ENCODE measurements around the gene PGA5.
"Not testable (repeated sequence)": the region's sequence is repeated elsewhere in the genome, so short reads cannot be mapped to it uniquely, and the experiment has no call there.

PGA5 gene

DNA sequence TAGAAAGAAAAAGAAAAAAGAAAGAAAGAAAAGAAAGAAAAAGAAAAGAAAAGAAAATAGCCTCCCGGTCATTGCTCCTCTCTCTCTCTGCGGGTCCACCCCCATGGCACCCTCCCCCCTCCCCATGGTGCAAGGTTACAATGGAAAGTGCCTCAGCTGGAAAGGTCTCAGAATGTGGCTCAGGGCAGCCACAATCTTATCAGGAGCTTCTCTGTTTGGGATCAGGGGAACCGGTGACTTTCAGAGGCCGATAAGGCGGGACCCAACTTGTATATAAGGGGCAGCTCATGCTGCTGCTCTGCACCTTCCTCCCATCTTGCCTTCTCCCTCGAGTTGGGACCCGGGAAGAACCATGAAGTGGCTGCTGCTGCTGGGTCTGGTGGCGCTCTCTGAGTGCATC lies at the start of gene PGA5:
PGA5 (plus strand) TSS at position 301 of the 400 bp plus-strand sequence; CDS start at position 353, 52 bp downstream.
- DNase-seq (ENCODE audit: low read depth): not testable (repeated sequence)

DNA sequence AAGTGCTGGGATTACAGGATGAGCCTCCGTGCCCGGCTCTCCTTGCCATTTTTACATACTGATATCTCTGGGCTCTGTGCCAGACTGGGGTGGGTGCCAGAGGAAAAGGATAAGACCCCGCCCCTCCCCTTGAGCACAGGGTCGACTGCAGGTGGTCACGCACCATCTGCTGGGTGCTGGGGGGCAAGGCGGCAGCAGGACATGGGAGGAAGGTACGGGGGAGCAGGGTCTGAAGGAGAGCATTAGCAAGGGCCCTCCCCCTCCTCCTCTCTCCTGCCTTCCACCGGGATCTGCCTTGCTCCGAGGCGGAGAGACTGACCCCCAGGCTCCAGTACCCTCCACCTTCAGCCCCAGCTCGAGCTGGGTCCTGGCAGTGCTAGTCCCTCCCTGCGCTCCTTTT lies 47.4 kb upstream of the PGA5 start:
- DNase-seq (ENCODE audit: low read depth): no peak

- DNase-seq (ENCODE audit: low read depth): no peak
Measured at GRCh38 chr11:61194169-61194671, 46.8 kb upstream of the PGA5 start.

GRCh38 chr11:61194981-61195695 lies 45.8 kb upstream of the PGA5 start:
- DNase-seq (ENCODE audit: low read depth): no peak

- DNase-seq (ENCODE audit: low read depth): no peak
Measured at GRCh38 chr11:61195719-61196118, 45.3 kb upstream of the PGA5 start.

DNA sequence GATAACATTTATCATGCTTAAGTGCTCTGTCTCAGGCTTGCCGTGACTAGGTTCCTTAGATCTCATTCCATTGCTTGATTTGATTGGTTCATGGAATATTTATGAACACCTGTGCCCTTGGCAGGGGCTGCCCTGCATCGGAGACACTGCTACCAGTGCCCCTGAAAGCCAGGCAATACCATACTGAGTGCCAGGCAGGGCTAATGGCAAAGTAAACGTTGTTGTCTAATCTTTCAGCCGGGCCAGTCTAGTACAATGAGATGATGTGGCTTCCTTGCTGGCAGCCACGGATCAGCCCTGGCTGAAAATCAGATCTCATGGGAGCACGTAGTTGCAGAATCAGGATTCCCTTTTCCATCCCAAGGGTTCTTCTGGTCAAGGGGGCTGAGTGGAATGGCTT lies 42.6 kb upstream of the PGA5 start:
- DNase-seq (ENCODE audit: low read depth): no peak

DNA sequence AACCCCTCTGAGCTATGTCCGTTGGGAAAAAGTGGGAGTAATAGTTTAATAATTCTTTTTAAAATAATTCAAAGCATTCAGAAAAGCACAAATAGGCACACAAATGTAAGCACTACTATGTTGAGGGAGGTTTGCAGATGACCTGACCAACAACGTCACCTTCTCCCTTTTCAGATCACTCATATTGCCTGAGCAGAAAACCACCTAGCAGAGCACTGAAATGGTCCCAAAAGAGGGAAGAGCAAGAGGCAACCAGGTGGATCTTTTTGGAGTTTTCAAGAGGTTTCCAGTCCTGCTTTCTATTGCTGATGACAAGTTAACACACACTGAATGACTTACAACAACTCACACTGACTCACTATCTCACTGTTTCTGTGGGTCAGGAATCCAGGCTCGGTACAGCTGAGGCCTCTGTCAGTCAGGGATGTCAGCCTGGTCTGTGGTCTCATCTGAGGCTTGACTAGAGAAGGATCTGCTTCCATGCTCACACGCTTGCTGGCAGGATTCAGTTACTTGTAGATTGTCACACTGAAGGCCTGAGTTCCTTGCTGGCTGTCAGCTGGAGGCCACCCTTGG lies 41.9 kb upstream of the PGA5 start:
- DNase-seq (ENCODE audit: low read depth): no peak

- DNase-seq (ENCODE audit: low read depth): no peak
Measured at GRCh38 chr11:61201476-61201875, 39.5 kb upstream of the PGA5 start.

- DNase-seq (ENCODE audit: low read depth): not testable (repeated sequence)
Measured at GRCh38 chr11:61202950-61203746, 37.8 kb upstream of the PGA5 start, which contains the start of gene PGA3. TSS of gene PGA3 (plus strand) at chr11:61203515. CDS start at chr11:61203565, 50 bp downstream.

DNA sequence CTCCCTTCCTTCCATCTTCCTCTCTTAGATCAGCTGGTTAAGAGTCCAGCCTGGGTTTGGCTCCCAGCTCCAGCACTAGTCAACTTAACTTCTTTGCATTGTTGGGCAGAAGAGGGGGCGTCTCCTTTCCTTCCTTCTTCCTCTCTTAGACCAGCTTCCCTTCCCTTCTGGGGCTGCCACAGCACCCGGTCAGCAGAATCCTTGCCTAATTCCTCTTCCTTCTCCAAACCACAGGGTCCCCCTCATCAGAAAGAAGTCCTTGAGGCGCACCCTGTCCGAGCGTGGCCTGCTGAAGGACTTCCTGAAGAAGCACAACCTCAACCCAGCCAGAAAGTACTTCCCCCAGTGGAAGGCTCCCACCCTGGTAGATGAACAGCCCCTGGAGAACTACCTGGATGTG lies 37.1 kb upstream of the PGA5 start:
- DNase-seq (ENCODE audit: low read depth): not testable (repeated sequence)

DNA sequence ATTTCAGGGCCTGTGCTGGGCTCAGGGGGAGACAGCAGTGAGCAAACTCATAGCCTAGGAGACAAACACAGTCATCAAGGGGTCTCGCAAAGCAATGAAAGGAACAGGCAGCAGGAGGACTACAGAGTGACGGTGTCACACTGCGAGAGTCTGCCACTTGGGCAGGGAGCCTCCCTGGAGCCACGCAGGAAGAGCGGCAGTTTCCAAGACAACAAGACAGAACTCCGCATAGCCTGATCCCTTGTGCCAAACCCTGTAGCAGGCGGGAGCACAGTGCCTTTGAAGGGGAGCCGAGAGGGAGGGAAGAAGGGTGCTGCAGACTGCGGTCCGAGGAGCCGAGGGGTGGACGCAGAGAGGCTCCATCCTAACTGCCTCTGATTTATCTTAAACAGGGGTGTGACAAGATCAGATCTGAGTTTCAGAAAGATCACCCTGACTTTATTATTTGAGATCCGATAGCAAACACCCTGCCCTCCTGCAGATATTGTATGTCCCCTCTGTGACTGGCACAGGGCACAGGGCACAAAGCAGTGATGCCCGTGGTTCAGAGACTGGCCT lies 36.4 kb upstream of the PGA5 start:
- not testable (repeated sequence) for DNase-seq (ENCODE audit: low read depth)

GRCh38 chr11:61207636-61208310 lies 33.2 kb upstream of the PGA5 start:
- DNase-seq (ENCODE audit: low read depth): not testable (repeated sequence)

DNA sequence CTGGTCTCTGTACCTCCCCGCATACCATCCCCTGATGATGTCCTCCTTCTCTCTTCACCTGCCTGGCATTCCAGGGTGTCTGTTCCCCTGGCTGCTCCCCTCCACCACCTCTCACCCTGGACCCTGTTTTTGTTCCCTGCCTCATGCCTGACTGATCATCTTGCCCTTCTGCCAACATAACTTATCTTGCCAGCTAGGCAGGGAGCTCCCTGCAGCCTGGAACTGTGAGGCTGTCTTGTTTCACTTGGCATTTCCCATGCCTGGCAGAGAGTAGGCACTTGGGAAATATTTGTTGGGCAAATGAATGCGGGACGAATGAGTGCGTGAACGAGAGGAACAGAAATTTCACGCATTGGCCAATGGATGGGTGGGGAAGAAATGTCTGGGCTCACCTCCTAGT lies 30.3 kb upstream of the PGA5 start:
- DNase-seq (ENCODE audit: low read depth): not testable (repeated sequence)

- not testable (repeated sequence) for DNase-seq (ENCODE audit: low read depth)
Measured at GRCh38 chr11:61211327-61211952, 29.5 kb upstream of the PGA5 start.

DNA sequence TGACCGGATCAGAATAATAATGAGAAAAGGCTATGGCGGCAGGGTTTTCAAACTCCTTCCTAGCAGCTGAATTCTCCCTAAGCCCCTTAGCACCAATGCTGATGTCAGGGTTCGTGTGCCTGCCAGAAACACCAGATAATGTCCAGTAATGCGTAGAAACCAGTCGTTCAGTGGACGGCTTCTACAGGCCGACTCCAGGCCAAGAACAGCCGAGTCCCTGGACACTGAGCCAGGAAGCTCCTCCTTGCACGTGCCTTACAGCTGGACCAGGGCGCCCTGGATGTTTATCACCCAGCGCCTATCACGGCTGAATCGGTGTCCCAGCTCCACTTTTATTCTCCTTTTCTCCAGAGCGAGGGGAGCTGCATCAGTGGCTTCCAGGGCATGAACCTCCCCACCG lies 28.8 kb upstream of the PGA5 start:
- DNase-seq (ENCODE audit: low read depth): not testable (repeated sequence)

DNA sequence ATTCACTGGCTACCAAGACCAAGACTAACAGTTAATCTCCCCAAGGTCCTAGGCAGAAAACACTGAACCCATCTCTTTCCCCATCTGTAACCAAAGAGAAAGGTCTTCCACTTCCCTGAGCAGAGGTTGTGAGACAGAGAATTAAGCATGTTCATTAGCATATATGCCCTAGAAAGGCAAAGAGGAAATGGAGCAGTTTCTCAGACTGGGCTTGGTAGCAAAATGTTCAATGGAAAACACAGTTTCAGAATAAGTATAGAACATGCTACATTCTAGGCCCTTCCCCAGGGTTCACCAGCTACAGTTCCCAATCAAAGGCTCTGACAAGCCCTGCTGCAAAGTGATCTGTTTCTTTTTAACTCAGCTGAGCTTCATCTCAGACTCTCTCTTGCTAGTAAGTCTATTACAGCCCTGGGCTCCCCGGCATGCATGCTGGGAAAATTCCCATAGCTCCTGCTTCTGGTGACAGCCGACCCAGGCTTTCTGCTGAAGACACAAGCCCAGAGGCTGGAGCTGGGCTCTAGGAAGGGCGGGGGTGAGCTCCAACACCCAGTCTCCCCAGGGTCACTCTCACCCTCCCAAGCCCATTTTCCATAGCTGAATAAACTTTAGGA lies 27.2 kb upstream of the PGA5 start:
- DNase-seq (ENCODE audit: low read depth): not testable (repeated sequence)

- DNase-seq (ENCODE audit: low read depth): not testable (repeated sequence)
Measured at GRCh38 chr11:61218306-61218705, 22.7 kb upstream of the PGA5 start.

- DNase-seq (ENCODE audit: low read depth): not testable (repeated sequence)
Measured at GRCh38 chr11:61219016-61219415, 22.0 kb upstream of the PGA5 start.

GRCh38 chr11:61222047-61222446 lies 18.9 kb upstream of the PGA5 start, which contains the start of gene PGA4:
TSS of gene PGA4 (plus strand) at chr11:61222347. CDS start at chr11:61222401, 54 bp downstream.
- DNase-seq (ENCODE audit: low read depth): not testable (repeated sequence)

DNA sequence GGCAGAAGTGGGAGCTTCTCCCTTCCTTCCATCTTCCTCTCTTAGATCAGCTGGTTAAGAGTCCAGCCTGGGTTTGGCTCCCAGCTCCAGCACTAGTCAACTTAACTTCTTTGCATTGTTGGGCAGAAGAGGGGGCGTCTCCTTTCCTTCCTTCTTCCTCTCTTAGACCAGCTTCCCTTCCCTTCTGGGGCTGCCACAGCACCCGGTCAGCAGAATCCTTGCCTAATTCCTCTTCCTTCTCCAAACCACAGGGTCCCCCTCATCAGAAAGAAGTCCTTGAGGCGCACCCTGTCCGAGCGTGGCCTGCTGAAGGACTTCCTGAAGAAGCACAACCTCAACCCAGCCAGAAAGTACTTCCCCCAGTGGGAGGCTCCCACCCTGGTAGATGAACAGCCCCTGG lies 18.3 kb upstream of the PGA5 start:
- DNase-seq (ENCODE audit: low read depth): not testable (repeated sequence)
